GM21786 (cell line): ENCODE results near the gene TCERG1L.
"Not testable (repeated sequence)": the region's sequence is repeated elsewhere in the genome, so short reads cannot be mapped to it uniquely, and the experiment has no call there.

Experiments
- ATAC-seq: cut with Tn5 transposase; IDR thresholded peaks from one replicate; pipeline ENCODE4 v1.9.1; 2021; ENCODE audit not compliant: unreplicated experiment

Gene TCERG1L

GRCh38 chr10:131172433-131172832, 139.1 kb downstream of the TCERG1L start:
- no peak for ATAC-seq

- no peak for ATAC-seq
Measured at GRCh38 chr10:131169146-131169545, 142.4 kb downstream of the TCERG1L start.

GRCh38 chr10:131168238-131168875, 143.2 kb downstream of the TCERG1L start:
- no peak for ATAC-seq

GRCh38 chr10:131167036-131167860, 144.3 kb downstream of the TCERG1L start:
- ATAC-seq: no peak

GRCh38 chr10:131166486-131166885, 145.0 kb downstream of the TCERG1L start:
- ATAC-seq: no peak

GRCh38 chr10:131165092-131165491, 146.4 kb downstream of the TCERG1L start:
- ATAC-seq: no peak

GRCh38 chr10:131162866-131163843, 148.4 kb downstream of the TCERG1L start:
- ATAC-seq: no peak

- no peak for ATAC-seq
Measured at GRCh38 chr10:131162211-131162610, 149.3 kb downstream of the TCERG1L start.

- no peak for ATAC-seq
Measured at GRCh38 chr10:131161087-131161486, 150.4 kb downstream of the TCERG1L start.

GRCh38 chr10:131160219-131160875, 151.2 kb downstream of the TCERG1L start:
- ATAC-seq: no peak

GRCh38 chr10:131159771-131160170, 151.8 kb downstream of the TCERG1L start:
- no peak for ATAC-seq

GRCh38 chr10:131158695-131159094, 152.8 kb downstream of the TCERG1L start:
- ATAC-seq: no peak

- ATAC-seq: no peak
Measured at GRCh38 chr10:131157899-131158298, 153.6 kb downstream of the TCERG1L start.

GRCh38 chr10:131155876-131156230, 155.7 kb downstream of the TCERG1L start:
- no peak for ATAC-seq

- no peak for ATAC-seq
Measured at GRCh38 chr10:131155218-131155875, 156.2 kb downstream of the TCERG1L start.

- no peak for ATAC-seq
Measured at GRCh38 chr10:131154306-131155025, 157.1 kb downstream of the TCERG1L start.

GRCh38 chr10:131152456-131152855, 159.1 kb downstream of the TCERG1L start:
- not testable (repeated sequence) for ATAC-seq

- no peak for ATAC-seq
Measured at GRCh38 chr10:131150126-131150525, 161.4 kb downstream of the TCERG1L start.

GRCh38 chr10:131149586-131149985, 161.9 kb downstream of the TCERG1L start:
- no peak for ATAC-seq

GRCh38 chr10:131149111-131149510, 162.4 kb downstream of the TCERG1L start:
- ATAC-seq: no peak
